NCI-H2227 (cell line): ENCODE data around the gene CADM1.
A peak's percentile ranks its signal among the peaks of the same experiment; 100 is the strongest.

ENCODE experiments used
- DNase-seq: peaks from one replicate; lab custom pipeline; 2025; ENCODE audit not compliant: unreplicated experiment; lab: John Stamatoyannopoulos, UW

The CADM1 gene

GRCh38 chr11:115504276-115505158 is at the start of gene CADM1:
TSS of gene CADM1 (minus strand) at chr11:115504415.
- DNase-seq: peak; percentile 96

GRCh38 chr11:115552773-115553438 is 48.7 kb upstream of the CADM1 start:
- DNase-seq: no peak

- no peak for DNase-seq
These were observed 48.0 kb upstream of the CADM1 start for GRCh38 chr11:115552151-115552772.

- DNase-seq: no peak
These were observed 46.3 kb upstream of the CADM1 start for GRCh38 chr11:115550291-115551059.

- peak; percentile 52 for DNase-seq
These were observed 44.8 kb upstream of the CADM1 start for GRCh38 chr11:115548878-115549528.

GRCh38 chr11:115545581-115546210 is 41.5 kb upstream of the CADM1 start:
- no peak for DNase-seq

GRCh38 chr11:115544422-115544948 is 40.3 kb upstream of the CADM1 start:
- no peak for DNase-seq

- no peak for DNase-seq
These were observed 37.3 kb upstream of the CADM1 start for GRCh38 chr11:115541518-115541917.

GRCh38 chr11:115539844-115540243 is 35.6 kb upstream of the CADM1 start:
- no peak for DNase-seq

GRCh38 chr11:115535781-115536180 is 31.6 kb upstream of the CADM1 start:
- no peak for DNase-seq

- DNase-seq: no peak
These were observed 26.5 kb upstream of the CADM1 start for GRCh38 chr11:115530752-115531151.

GRCh38 chr11:115528225-115528624 is 24.0 kb upstream of the CADM1 start:
- no peak for DNase-seq

- DNase-seq: no peak
These were observed 23.4 kb upstream of the CADM1 start for GRCh38 chr11:115527534-115528125.

GRCh38 chr11:115525531-115526006 is 21.4 kb upstream of the CADM1 start:
- no peak for DNase-seq

- DNase-seq: no peak
These were observed 20.4 kb upstream of the CADM1 start for GRCh38 chr11:115524572-115524971.

- DNase-seq: no peak
These were observed 19.6 kb upstream of the CADM1 start for GRCh38 chr11:115523727-115524399.

GRCh38 chr11:115522302-115522701 is 18.1 kb upstream of the CADM1 start:
- DNase-seq: no peak

- DNase-seq: peak; percentile 2
These were observed 17.6 kb upstream of the CADM1 start for GRCh38 chr11:115521825-115522224.
